ENCODE measurements around the gene CAMSAP2.

GRCh38 chr1:200867018-200867811 is 128.5 kb downstream of the CAMSAP2 start:
- TF ChIP-seq, protein P1, sequence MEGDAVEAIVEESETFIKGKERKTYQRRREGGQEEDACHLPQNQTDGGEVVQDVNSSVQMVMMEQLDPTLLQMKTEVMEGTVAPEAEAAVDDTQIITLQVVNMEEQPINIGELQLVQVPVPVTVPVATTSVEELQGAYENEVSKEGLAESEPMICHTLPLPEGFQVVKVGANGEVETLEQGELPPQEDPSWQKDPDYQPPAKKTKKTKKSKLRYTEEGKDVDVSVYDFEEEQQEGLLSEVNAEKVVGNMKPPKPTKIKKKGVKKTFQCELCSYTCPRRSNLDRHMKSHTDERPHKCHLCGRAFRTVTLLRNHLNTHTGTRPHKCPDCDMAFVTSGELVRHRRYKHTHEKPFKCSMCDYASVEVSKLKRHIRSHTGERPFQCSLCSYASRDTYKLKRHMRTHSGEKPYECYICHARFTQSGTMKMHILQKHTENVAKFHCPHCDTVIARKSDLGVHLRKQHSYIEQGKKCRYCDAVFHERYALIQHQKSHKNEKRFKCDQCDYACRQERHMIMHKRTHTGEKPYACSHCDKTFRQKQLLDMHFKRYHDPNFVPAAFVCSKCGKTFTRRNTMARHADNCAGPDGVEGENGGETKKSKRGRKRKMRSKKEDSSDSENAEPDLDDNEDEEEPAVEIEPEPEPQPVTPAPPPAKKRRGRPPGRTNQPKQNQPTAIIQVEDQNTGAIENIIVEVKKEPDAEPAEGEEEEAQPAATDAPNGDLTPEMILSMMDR (IDR thresholded peaks at IDR 0.05): no peak
- TF ChIP-seq EP300 (IDR thresholded peaks at IDR 0.05; ENCODE audit: borderline replicate concordance in 1 of 2, low read depth in 1 of 2, low read length in 1 of 2) (no peak), POLR2AphosphoS5 (IDR thresholded peaks at IDR 0.05; ENCODE audit: low read depth, low read length) (no peak), REST (IDR thresholded peaks at IDR 0.05; ENCODE audit: low read depth, low read length) (no peak), RCOR1 (IDR thresholded peaks at IDR 0.05; ENCODE audit: low read length) (no peak)
